ENCODE results near the gene IFNGR1. TPM values are rescaled to one million over a fixed set of nuclear protein-coding genes. Genes with fewer than 3 reads are reported as not detected.
A peak's percentile ranks its signal among the peaks of the same experiment; 100 is the strongest.

The IFNGR1 gene
- polyA plus RNA-seq, 2 of the 4 experiments (the other 2 are of a cell fraction), result 31.2 to 54.9 TPM

DNA sequence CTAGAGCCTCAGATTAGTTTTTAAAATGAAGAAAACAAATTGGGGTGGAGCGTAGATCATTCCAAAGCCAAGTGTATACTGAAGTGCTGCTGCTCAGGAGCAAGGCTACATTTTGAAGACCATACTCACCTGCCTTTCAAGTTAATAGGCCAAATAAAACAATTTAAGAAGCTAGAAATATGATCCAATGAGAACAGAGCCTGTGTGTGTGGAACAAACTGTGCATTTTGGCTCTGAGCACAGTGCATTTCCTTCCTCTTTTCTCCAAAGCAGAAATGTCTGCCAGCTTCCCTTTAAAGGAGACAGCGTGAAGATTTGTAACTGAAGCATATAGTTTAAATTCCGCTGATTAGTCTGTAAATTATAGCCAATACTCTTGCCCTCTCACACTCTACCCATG lies 3.2 kb upstream of the IFNGR1 start (continued):
- TF ChIP-seq, protein P1, sequence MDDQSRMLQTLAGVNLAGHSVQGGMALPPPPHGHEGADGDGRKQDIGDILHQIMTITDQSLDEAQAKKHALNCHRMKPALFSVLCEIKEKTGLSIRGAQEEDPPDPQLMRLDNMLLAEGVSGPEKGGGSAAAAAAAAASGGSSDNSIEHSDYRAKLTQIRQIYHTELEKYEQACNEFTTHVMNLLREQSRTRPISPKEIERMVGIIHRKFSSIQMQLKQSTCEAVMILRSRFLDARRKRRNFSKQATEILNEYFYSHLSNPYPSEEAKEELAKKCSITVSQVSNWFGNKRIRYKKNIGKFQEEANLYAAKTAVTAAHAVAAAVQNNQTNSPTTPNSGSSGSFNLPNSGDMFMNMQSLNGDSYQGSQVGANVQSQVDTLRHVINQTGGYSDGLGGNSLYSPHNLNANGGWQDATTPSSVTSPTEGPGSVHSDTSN (IDR thresholded peaks at IDR 0.05), result no peak
- TF ChIP-seq TFCP2L1 (CRISPR knock-in tag; IDR thresholded peaks at IDR 0.05) (no peak), ZSCAN20 (CRISPR knock-in tag; IDR thresholded peaks at IDR 0.05) (no peak), ZFP36 (IDR thresholded peaks at IDR 0.05; ENCODE audit: borderline replicate concordance, partially characterized antibody) (no peak), MAZ (IDR thresholded peaks at IDR 0.05; ENCODE audit: borderline replicate concordance, low read depth, low read length) (no peak), HEYL (CRISPR knock-in tag; IDR thresholded peaks at IDR 0.05) (no peak), FOXS1 (CRISPR knock-in tag; IDR thresholded peaks at IDR 0.05) (no peak), RAD21 (conservative IDR thresholded peaks at IDR 0.05 in 1 of 2, IDR thresholded peaks at IDR 0.05 in 1 of 2) (no peak), SMC3 (IDR thresholded peaks at IDR 0.05) (no peak)

GRCh38 chr6:137219664-137220252 lies 573 bp upstream of the IFNGR1 start:
- ChIA-PET POLR2A (no interaction called here), CTCF (no interaction called here)
- peak; percentile 26 to 33; a peak in 3 of 6 replicates for ATAC-seq
- Histone ChIP-seq H3K4me3 (peak overlapping the region; percentile 94), H3K4me2 (peak overlapping the region; percentile 84), H3K9me3 (no peaks in the 10 kb centered on the region), H3K27ac (peak overlapping the region; percentile 95 to 96), H3K4me1 (peaks cover 46% of the 10 kb centered on the region)
- DNase-seq (ENCODE audit: low read depth in 1 of 2, low spot score in 1 of 2), result no peak
- TF ChIP-seq, protein P2, sequence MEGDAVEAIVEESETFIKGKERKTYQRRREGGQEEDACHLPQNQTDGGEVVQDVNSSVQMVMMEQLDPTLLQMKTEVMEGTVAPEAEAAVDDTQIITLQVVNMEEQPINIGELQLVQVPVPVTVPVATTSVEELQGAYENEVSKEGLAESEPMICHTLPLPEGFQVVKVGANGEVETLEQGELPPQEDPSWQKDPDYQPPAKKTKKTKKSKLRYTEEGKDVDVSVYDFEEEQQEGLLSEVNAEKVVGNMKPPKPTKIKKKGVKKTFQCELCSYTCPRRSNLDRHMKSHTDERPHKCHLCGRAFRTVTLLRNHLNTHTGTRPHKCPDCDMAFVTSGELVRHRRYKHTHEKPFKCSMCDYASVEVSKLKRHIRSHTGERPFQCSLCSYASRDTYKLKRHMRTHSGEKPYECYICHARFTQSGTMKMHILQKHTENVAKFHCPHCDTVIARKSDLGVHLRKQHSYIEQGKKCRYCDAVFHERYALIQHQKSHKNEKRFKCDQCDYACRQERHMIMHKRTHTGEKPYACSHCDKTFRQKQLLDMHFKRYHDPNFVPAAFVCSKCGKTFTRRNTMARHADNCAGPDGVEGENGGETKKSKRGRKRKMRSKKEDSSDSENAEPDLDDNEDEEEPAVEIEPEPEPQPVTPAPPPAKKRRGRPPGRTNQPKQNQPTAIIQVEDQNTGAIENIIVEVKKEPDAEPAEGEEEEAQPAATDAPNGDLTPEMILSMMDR (IDR thresholded peaks at IDR 0.05), result no peak
- TF ChIP-seq HDAC2 (IDR thresholded peaks at IDR 0.05) (no peak), FOSL2 (IDR thresholded peaks at IDR 0.05) (no peak), FOSL2 (CRISPR knock-in tag; IDR thresholded peaks at IDR 0.05) (no peak), ELK1 (IDR thresholded peaks at IDR 0.05; ENCODE audit: low read depth, low read length) (no peak), CEBPB (IDR thresholded peaks at IDR 0.05) (no peak), CBX8 (IDR thresholded peaks at IDR 0.05) (no peak), ZC3H11A (IDR thresholded peaks at IDR 0.05) (no peak), TP53 (CRISPR knock-in tag; IDR thresholded peaks at IDR 0.05) (no peak), HOXB13 (CRISPR knock-in tag; IDR thresholded peaks at IDR 0.05; ENCODE audit: low read depth) (no peak)
- WGBS (ENCODE audit: missing lambda C conversion rate), result 55% methylated on average over 6 of the region's 6 CpGs
- FAIRE-seq, result no peak

DNA sequence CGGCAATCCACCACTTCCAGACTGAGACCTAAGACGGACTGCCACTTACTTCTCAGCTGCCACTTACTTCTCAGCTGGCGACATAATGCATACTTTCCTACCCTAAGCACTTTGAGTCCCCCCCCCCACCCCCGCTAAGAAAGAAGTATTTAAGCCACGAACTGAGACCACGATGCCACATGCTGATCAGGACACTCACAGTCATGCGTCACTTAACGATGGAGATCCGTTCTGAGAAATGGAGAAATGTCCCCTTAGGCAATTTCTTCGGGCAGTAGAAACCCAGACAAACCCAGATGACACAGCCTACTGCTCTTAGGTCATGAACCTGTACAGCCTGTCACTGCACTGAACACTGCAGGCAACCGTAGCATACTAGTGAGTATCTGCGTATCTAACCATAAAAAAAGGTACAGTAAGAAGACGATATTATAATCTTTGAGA lies 690 bp downstream of the IFNGR1 start:
- CTCF ChIA-PET, result interaction anchor here (0.7 kb wide), 1 partner anchor 490 kb away, joined by 3 read pairs; no protein-coding TSS in a partner anchor
- POLR2A ChIA-PET, result interaction anchor here (1.9 kb wide), 1 partner anchor 23 kb away, joined by 6 read pairs; no protein-coding TSS in a partner anchor
- peaks cover 48% of the 10 kb centered on the region for H3K4me1 ChIP-seq
- WGBS (ENCODE audit: missing lambda C conversion rate), result 2% methylated on average over 6 of the region's 13 CpGs
- ATAC-seq, result peak; percentile 65 to 66
- H3K4me2 ChIP-seq, result peak overlapping the region; percentile 84
- FAIRE-seq, result no peak
- H3K27ac ChIP-seq, result peak overlapping the region; percentile 95 to 96
- H3K9me3 ChIP-seq, result no peaks in the 10 kb centered on the region
- no peak for DNase-seq (ENCODE audit: low read depth in 1 of 2, low spot score in 1 of 2)
- H3K4me3 ChIP-seq, result peak overlapping the region; percentile 94
- TF ChIP-seq ZC3H11A (IDR thresholded peaks at IDR 0.05) (no peak), USF2 (IDR thresholded peaks at IDR 0.05) (no peak), ZSCAN20 (CRISPR knock-in tag; IDR thresholded peaks at IDR 0.05) (no peak), CBX8 (IDR thresholded peaks at IDR 0.05) (no peak), POLR2AphosphoS2 (conservative IDR thresholded peaks at IDR 0.05; ENCODE audit: low read length) (no peak), FOSB (CRISPR knock-in tag; IDR thresholded peaks at IDR 0.05) (no peak), CBX2 (IDR thresholded peaks at IDR 0.05; ENCODE audit: borderline replicate concordance, low read depth) (no peak), ZNF302 (CRISPR knock-in tag; IDR thresholded peaks at IDR 0.05) (no peak), HOXB13 (CRISPR knock-in tag; IDR thresholded peaks at IDR 0.05; ENCODE audit: low read depth) (no peak), ATOH8 (CRISPR knock-in tag; IDR thresholded peaks at IDR 0.05; ENCODE audit: low read depth) (no peak), KDM1A (IDR thresholded peaks at IDR 0.05; ENCODE audit: low read depth) (no peak), CHD4 (IDR thresholded peaks at IDR 0.05; ENCODE audit: borderline replicate concordance) (no peak), CHD2 (IDR thresholded peaks at IDR 0.05; ENCODE audit: low read length, partially characterized antibody) (no peak)
- TF ChIP-seq, protein P2 (IDR thresholded peaks at IDR 0.05), result no peak
